DOHH2 (cell line): ENCODE results near the gene MAP1LC3B2.
A peak's percentile ranks its signal among the peaks of the same experiment; 100 is the strongest.

Source experiments
- H3F3A ChIP-seq: fragments of 200-600 bp; sonication (generic), shearing (Covaris generic); 2 replicates; pipeline ENCODE4 v1.6.0; 2016; ENCODE audit warnings: antibody characterized with exemption, mild to moderate bottlenecking; ENCODE audit not compliant: control insufficient read depth, insufficient read depth
- H3K27ac ChIP-seq: fragments of 200-600 bp; sonication (generic); 2 replicates; pipeline ENCODE4 v1.5.1; 2014; ENCODE audit warnings: low read depth, mild to moderate bottlenecking, low read length, moderate library complexity
- H3K27me3 ChIP-seq: fragments of 200-600 bp; sonication (generic); 2 replicates; pipeline ENCODE4 v1.6.1; 2014; ENCODE audit warnings: mild to moderate bottlenecking, low read length, mixed read lengths; ENCODE audit not compliant: control insufficient read depth
- H3K36me3 ChIP-seq: fragments of 200-600 bp; sonication (generic); 2 replicates; pipeline ENCODE4 v1.6.1; 2014; ENCODE audit warnings: mild to moderate bottlenecking, low read length, moderate library complexity, mixed read lengths; ENCODE audit not compliant: control insufficient read depth
- H3K4me1 ChIP-seq: fragments of 200-600 bp; sonication (generic); 2 replicates; pipeline ENCODE4 v1.6.1; 2014; ENCODE audit warnings: mild to moderate bottlenecking, low read length, mixed read lengths; ENCODE audit not compliant: control insufficient read depth
- H3K4me2 ChIP-seq: fragments of 200-600 bp; sonication (generic); 2 replicates; pipeline ENCODE4 v1.6.0; 2014; ENCODE audit warnings: mild to moderate bottlenecking, low read length, moderate library complexity
- H3K4me3 ChIP-seq: fragments of 200-600 bp; sonication (generic); 2 replicates; pipeline ENCODE4 v1.5.1; 2014; ENCODE audit warnings: mild to moderate bottlenecking, low read length, mixed read lengths
- H3K79me2 ChIP-seq: fragments of 200-600 bp; sonication (generic); 2 replicates; pipeline ENCODE4 v1.6.1; 2014; ENCODE audit warnings: mild to moderate bottlenecking, low read length, mixed read lengths; ENCODE audit not compliant: control insufficient read depth
- H3K9me2 ChIP-seq: fragments of 200-600 bp; sonication (generic); replicated peaks from 2 replicates; pipeline ENCODE4 v1.6.1; 2014; ENCODE audit warnings: mild to moderate bottlenecking, low read length, mixed read lengths; ENCODE audit not compliant: control insufficient read depth
- H3K9me3 ChIP-seq: fragments of 200-600 bp; sonication (generic); 2 replicates; pipeline ENCODE4 v1.6.1; 2014; ENCODE audit warnings: antibody characterized with exemption, low read length, mixed read lengths; ENCODE audit not compliant: control insufficient read depth, insufficient read depth
- H4K20me1 ChIP-seq: fragments of 200-600 bp; sonication (generic); 2 replicates; pipeline ENCODE4 v1.6.0; 2014; ENCODE audit warnings: low read depth, mild to moderate bottlenecking, antibody characterized with exemption, low read length, moderate library complexity; ENCODE audit not compliant: control insufficient read depth, insufficient read depth
- EZH2phosphoT487 ChIP-seq: fragments of 200-600 bp; sonication (generic); IDR thresholded peaks from 2 replicates; pipeline ENCODE4 v1.6.1; 2017; ENCODE audit warnings: borderline replicate concordance, mild to moderate bottlenecking, antibody characterized with exemption, low read length, moderate library complexity, mixed read lengths
- TF ChIP-seq, protein P1 (sequence below): fragments of 200-600 bp; sonication (generic); IDR thresholded peaks from one replicate; pipeline ENCODE4 v1.5.1; 2014; ENCODE audit warnings: antibody characterized with exemption, mild to moderate bottlenecking, low read depth, low read length; ENCODE audit not compliant: poor library complexity, severe bottlenecking

MAP1LC3B2 gene

DNA sequence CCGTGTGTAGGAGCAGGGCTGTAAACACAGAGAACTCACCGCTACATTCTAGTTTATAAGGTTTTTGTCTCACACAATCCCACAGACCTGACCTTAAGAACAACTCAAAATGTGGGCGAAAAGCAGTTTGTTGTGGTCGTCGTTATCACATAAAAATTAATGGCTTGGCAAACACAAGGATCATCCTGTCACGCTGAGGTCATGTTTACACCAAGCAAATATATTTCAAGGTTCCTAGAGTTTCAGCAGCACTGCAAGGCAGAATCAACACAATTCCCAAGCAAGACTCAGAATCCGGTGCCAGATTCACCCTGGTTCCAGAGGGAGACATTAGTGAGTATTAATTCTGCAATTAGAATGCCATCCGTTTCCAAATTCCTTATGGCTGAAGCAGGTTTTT is 30.1 kb upstream of the MAP1LC3B2 start:
- Histone ChIP-seq H3F3A (no peaks in the 10 kb centered on the region), H3K79me2 (no peaks in the 10 kb centered on the region), H3K27me3 (peaks cover 15% of the 10 kb centered on the region; the same call in 1 of the 2 replicates), H3K4me1 (peaks cover 8% of the 10 kb centered on the region), H3K4me2 (no peak overlapping the region), H3K9me3 (no peaks in the 10 kb centered on the region), H3K4me3 (no peak overlapping the region), H4K20me1 (no peaks in the 10 kb centered on the region), H3K36me3 (no peaks in the 10 kb centered on the region), H3K27ac (no peak overlapping the region), H3K9me2 (no peaks in the 10 kb centered on the region)
- TF ChIP-seq, protein P1, sequence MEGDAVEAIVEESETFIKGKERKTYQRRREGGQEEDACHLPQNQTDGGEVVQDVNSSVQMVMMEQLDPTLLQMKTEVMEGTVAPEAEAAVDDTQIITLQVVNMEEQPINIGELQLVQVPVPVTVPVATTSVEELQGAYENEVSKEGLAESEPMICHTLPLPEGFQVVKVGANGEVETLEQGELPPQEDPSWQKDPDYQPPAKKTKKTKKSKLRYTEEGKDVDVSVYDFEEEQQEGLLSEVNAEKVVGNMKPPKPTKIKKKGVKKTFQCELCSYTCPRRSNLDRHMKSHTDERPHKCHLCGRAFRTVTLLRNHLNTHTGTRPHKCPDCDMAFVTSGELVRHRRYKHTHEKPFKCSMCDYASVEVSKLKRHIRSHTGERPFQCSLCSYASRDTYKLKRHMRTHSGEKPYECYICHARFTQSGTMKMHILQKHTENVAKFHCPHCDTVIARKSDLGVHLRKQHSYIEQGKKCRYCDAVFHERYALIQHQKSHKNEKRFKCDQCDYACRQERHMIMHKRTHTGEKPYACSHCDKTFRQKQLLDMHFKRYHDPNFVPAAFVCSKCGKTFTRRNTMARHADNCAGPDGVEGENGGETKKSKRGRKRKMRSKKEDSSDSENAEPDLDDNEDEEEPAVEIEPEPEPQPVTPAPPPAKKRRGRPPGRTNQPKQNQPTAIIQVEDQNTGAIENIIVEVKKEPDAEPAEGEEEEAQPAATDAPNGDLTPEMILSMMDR, result no peak
- no peak for TF ChIP-seq EZH2phosphoT487

DNA sequence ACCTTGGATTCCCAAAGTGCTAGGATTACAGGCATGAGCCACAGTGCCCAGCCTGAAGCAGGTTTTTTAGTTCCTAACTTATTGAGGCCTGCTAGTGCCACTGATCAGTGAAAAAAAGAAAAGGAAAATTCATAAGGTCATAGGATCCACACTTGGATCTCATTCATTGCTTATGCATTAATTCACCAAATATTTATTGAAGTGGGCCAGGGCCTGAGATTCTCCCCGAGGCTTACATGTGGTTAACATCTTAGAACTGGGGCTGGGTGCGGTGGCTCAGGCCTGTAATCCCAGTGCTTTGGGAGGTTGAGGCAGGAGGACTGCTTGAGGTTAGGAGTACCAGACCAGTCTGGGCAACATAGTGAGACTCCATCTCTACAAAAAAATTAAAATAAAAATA is 29.5 kb upstream of the MAP1LC3B2 start:
- H3K79me2 ChIP-seq, result no peaks in the 10 kb centered on the region
- no peaks in the 10 kb centered on the region for H3K9me3 ChIP-seq
- H3K4me3 ChIP-seq, result no peak overlapping the region
- H3K36me3 ChIP-seq, result no peaks in the 10 kb centered on the region
- no peak overlapping the region for H3K4me2 ChIP-seq
- TF ChIP-seq, protein P1, result no peak
- TF ChIP-seq EZH2phosphoT487, result no peak
- no peaks in the 10 kb centered on the region for H4K20me1 ChIP-seq
- no peaks in the 10 kb centered on the region for H3F3A ChIP-seq
- peaks cover 8% of the 10 kb centered on the region for H3K4me1 ChIP-seq
- H3K27ac ChIP-seq, result no peak overlapping the region
- peaks cover 17% of the 10 kb centered on the region for H3K27me3 ChIP-seq
- H3K9me2 ChIP-seq, result no peaks in the 10 kb centered on the region

DNA sequence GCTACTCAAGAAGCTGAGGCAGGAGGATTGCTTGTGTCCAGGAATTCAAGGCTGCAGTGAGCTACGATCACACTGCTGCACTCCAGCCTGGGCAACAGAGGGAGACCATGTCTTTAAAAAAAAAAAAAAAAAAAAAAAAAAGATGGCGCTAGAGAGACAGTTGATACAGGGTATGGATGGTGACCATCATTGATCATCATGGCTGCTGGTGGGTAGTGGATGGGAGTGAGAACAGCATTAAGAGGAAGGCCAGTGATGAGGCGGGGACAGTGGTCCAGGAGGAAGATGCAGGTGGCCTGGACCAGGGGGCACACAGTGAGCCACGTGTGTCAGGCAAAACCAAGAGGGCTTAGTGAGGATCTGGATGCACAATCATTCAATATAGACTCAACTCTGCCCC is 26.8 kb upstream of the MAP1LC3B2 start:
- Histone ChIP-seq H3K27me3 (peaks cover 33% of the 10 kb centered on the region), H3K4me2 (no peak overlapping the region), H3K79me2 (no peaks in the 10 kb centered on the region), H3F3A (no peaks in the 10 kb centered on the region), H4K20me1 (no peaks in the 10 kb centered on the region), H3K4me3 (no peak overlapping the region), H3K9me3 (no peaks in the 10 kb centered on the region), H3K36me3 (no peaks in the 10 kb centered on the region), H3K9me2 (no peaks in the 10 kb centered on the region), H3K4me1 (peaks cover 8% of the 10 kb centered on the region), H3K27ac (no peak overlapping the region)
- no peak for TF ChIP-seq EZH2phosphoT487
- TF ChIP-seq, protein P1, result no peak

DNA sequence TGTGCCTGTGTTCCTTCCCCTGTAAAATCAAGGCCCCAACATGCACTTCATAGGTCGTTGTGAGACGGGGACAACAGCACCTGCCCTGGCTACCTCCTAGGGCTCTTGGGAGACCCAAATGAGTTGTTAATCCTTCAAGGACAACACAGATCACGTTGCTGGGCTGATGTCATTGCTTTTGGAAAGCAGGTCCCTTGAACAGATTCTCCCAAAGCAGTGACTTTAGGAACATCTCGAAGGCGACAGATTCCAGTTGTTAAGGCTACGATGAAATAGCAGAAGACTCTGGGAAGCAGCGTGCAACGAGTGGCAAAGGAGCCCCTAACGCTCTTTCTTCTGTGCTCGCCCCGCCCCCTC is 26.2 kb upstream of the MAP1LC3B2 start:
- H3K4me1 ChIP-seq, result peaks cover 8% of the 10 kb centered on the region
- H3K79me2 ChIP-seq, result no peaks in the 10 kb centered on the region
- no peaks in the 10 kb centered on the region for H3K9me2 ChIP-seq
- peaks cover 38% of the 10 kb centered on the region for H3K27me3 ChIP-seq
- no peaks in the 10 kb centered on the region for H3K36me3 ChIP-seq
- peak overlapping the region; percentile 28 for H3K4me3 ChIP-seq
- H3F3A ChIP-seq, result no peaks in the 10 kb centered on the region
- H3K9me3 ChIP-seq, result no peaks in the 10 kb centered on the region
- peak overlapping the region; percentile 64 for H3K4me2 ChIP-seq
- H4K20me1 ChIP-seq, result no peaks in the 10 kb centered on the region
- no peak overlapping the region for H3K27ac ChIP-seq
- no peak for TF ChIP-seq EZH2phosphoT487
- TF ChIP-seq, protein P1, result no peak
